Occipital lobe (tissue), 3 donors: Measurements from ENCODE around the gene RPP25L. TPM values are rescaled to one million over a fixed set of nuclear protein-coding genes. Genes with fewer than 3 reads are reported as not detected.

Source experiments
- DNase-seq: peaks from one replicate; lab custom pipeline; 2025; lab: John Stamatoyannopoulos, UW
- small RNA-seq: library from RNA; depleted of rRNA; stranded (forward); fragments of <200 nt; gene quantifications from one replicate; pipeline ENCODE3, GENCODE V24; 2014
- total RNA-seq: library from RNA; depleted of rRNA; stranded (reverse); fragments of >200 nt; gene quantifications from one replicate; pipeline ENCODE4 v1.2.3, GENCODE V29; 2014

The RPP25L gene
- total RNA-seq, 1 donor from 2014 or later = 5.5 TPM

DNA sequence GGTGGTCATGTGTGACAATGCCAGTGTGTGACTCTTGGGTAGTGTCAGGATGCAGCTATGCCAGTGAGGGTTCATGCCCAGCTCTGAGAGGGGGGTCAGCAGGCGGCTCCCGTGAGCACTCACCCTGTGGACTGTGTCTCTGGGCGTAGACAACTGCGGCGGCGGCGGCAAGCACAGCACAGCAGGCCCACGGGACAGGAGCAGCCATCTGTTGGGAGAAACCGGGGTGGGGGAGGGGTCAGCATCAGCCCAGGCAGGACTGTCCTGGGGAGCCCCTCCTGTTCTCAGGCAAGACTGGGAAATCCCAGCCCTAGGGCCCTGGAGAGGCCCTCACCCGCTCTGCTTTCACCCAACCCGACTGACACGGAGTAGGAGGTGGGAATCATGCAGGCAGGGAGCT lies 43.1 kb downstream of the RPP25L start:
- DNase-seq = no peak

GRCh38 chr9:34568133-34568532 lies 43.8 kb downstream of the RPP25L start:
- no peak for DNase-seq

- DNase-seq = no peak
Measured at GRCh38 chr9:34566972-34567371, 44.9 kb downstream of the RPP25L start.

GRCh38 chr9:34566322-34566721 lies 45.6 kb downstream of the RPP25L start:
- no peak for DNase-seq

DNA sequence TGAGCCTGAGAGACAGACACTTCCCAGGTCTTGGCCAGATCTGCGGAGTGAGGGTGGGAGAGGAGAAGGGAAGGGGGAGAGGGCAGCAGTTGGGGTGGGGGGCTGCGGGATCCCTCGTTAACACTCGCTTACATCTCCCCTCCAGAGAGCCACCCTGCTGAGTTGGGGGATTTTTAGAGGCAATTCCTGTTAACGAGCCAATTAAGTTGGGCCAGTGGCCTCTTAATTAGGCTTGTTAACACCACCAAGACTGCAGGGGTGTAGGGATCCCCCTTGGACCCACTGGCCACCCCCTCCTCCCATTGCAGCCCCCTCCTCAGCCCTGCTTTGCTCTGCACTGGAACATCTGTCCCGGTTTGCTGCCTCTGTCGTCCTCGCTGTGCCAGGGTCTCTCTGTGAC lies 46.0 kb downstream of the RPP25L start:
- DNase-seq = no peak

DNA sequence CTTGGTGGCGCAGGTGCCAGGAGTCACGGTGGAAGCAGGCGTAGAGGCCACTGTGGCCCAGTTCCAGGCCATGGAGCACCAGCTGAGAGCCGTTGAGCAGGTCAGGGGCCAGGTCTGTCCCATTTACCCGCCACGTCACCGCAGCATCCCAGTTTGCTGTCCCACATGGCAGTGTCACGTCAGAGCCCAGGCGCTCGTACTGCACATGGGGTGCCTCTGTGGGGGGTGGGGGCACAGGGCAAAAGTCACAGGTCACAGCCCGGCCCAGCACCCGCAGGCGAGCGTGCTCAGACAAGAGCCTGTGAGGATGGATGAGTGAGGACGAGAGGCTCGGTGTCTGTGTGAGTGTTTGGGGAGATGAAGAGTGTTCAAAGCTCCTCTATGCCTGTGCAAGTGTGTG lies 47.3 kb downstream of the RPP25L start:
- no peak for DNase-seq

- DNase-seq = no peak
Measured at GRCh38 chr9:34563262-34563661, 48.6 kb downstream of the RPP25L start.

GRCh38 chr9:34562135-34562745 lies 49.7 kb downstream of the RPP25L start:
- DNase-seq = no peak

DNA sequence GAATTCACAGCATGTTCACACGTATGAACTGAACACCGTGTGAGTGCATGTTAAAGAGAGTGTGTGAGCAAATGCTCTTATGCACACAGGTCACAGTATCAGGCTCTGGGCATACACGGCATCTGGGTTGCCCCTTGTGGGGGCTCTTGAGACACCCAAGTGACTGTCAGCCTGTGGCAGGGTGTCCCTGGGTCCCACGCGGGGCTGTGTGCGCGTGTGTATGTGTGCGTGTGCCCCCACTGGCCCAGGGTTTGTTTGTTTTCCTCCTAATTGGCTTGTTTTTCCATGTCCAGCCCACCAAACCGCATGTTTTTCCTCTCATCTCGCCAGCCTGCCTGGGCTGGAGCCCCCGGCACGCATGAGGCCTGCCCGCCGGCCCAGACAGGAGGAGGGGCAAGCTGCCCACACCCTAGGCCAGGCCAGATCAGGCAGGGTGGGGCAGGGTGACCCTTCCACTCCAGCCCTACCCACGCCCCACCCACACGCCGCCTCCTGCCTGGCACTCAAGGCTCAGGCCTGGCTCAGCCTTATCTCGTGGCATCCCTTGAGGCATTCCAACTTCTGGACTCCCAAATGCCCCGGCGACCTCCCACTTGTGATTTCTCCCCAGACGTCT lies 51.2 kb downstream of the RPP25L start:
- DNase-seq = no peak

Small RNA genes lying within 50 kb of the gene (small RNA-seq; reads per million reads assigned to genes)
- gene CCL27 = not detected

Other genes with a start within 250 kb of the RPP25L start
- 4.7 TPM for gene MYORG, start 235.2 kb downstream of the RPP25L start, total RNA-seq
- 23.1 TPM for gene FAM219A, start 153.5 kb downstream of the RPP25L start, total RNA-seq
- 0.78 TPM for gene DNAI1, start 153.3 kb downstream of the RPP25L start, total RNA-seq
- gene ENHO, start 89.1 kb downstream of the RPP25L start, total RNA-seq = 37.6 TPM
- 14.0 TPM for gene CNTFR, start 22.4 kb downstream of the RPP25L start, total RNA-seq
- gene DCTN3, start 8.4 kb upstream of the RPP25L start, total RNA-seq = 108 TPM
- gene ARID3C, start 17.0 kb upstream of the RPP25L start, total RNA-seq = not detected
- gene SIGMAR1, start 25.7 kb upstream of the RPP25L start, total RNA-seq = 24.3 TPM
- gene GALT, start 34.6 kb upstream of the RPP25L start, total RNA-seq = 32.4 TPM
- gene IL11RA, start 40.1 kb upstream of the RPP25L start, total RNA-seq = 5.0 TPM
- 0.31 TPM for gene CCL27, start 50.6 kb upstream of the RPP25L start, total RNA-seq
- not detected for gene CCL19, start 79.2 kb upstream of the RPP25L start, total RNA-seq
- gene CCL21, start 98.0 kb upstream of the RPP25L start, total RNA-seq = not detected